ENCODE measurements around the gene DKC1. TPM values are rescaled to one million over a fixed set of nuclear protein-coding genes. Genes with fewer than 3 reads are reported as not detected.
A peak's percentile ranks its signal among the peaks of the same experiment; 100 is the strongest.

The DKC1 gene
- 10 to 100 TPM; 23.2 to 41.0 (median 40.5) TPM for total RNA-seq

DNA sequence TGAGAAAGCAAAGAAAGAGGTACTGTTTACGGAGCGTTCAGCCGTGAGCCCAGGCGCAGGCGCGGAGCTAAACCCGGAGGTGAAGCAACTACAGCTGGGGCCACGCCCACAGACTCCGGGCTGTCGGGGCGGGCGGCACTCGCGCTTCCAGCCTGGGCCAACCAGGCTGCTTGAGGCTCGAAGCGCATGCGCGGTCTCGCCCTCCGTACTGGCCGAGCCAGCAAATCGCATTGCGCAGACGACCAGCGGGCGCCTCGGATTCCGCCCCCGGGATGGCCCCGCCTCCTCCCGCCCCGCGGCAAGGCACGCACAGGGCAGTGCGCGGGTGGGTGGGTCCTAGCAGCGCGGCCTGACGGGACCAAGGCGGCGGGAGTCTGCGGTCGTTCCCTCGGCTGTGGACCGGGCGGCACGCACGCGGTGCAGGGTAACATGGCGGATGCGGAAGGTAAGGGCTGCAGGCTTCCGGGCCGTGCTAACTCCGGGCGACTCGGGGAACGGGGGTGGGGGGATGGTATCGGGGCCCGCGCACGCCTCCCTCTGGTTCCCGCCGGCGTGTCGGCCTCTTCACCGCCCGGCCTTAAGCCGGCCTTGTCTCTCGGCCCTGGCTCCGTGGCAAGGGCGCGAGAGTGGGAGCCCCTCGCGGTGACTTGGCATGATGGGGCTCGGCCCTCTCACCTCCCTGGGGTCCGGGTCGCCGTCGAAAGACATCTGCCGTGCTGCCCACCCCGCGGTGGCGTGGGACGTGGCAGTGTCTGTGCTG is at the start of gene DKC1:
DKC1 (plus strand) TSS at position 328 of the 760 bp plus-strand sequence; CDS start at position 430, 102 bp downstream.
- Histone ChIP-seq H3K4me1 (no peaks in the 10 kb centered on the region), H3K4me3 (peak within 1 kb of the TSS; percentile 65 to 78 (median 67)), H3K27ac (peak within 1 kb of the TSS; percentile 42 to 81), H3K9me3 (no peaks in the 10 kb centered on the region), H3K27me3 (peaks cover 0 to 3% of the 10 kb centered on the region in 2 donors), H3K36me3 (no peaks in the 10 kb centered on the region)
- intact Hi-C loops (cut with DNase I; ENCODE audit: low total_unique reads), result no loop called here
- DNase-seq (ENCODE audit: low spot score in 2 of 2), result peak; percentile 91 to 93
- TF ChIP-seq CTCF (IDR thresholded peaks at IDR 0.05) (no peak), POLR2A (IDR thresholded peaks at IDR 0.05) (no peak), POLR2AphosphoS5 (IDR thresholded peaks at IDR 0.05) (no peak)

DNA sequence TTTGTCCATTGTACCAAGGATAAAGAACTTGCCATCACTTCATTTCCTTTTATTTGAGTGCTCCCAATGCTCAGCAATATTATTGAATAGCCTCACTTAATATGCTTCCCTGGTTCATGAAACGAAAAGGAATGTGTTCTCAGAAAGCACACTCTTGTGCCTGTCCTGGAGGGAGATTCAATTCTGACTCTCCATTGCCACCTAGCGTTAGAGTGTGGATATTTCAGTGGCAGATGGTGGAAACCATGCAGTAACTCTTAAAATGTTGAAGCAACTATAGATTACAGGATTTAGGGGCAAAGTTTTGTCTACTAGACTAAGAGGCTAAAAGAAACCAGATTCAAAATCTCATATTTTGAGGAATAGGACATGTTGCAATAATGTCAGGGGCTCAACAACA is 47.7 kb upstream of the DKC1 start:
- Histone ChIP-seq H3K4me1 (no peaks in the 10 kb centered on the region), H3K27ac (no peak overlapping the region), H3K4me3 (no peak overlapping the region), H3K27me3 (peaks cover 0 to 34% of the 10 kb centered on the region in 2 donors), H3K36me3 (no peaks in the 10 kb centered on the region), H3K9me3 (no peaks in the 10 kb centered on the region)
- intact Hi-C loops (cut with DNase I; ENCODE audit: low total_unique reads), result no loop called here
- peak; percentile 51 to 72 (median 56) for TF ChIP-seq CTCF (IDR thresholded peaks at IDR 0.05)
- no peak for TF ChIP-seq POLR2A (IDR thresholded peaks at IDR 0.05)
- no peak for TF ChIP-seq POLR2AphosphoS5 (IDR thresholded peaks at IDR 0.05)
- no peak for DNase-seq (ENCODE audit: low spot score in 2 of 2)

GRCh38 chrX:154715825-154716224 is 46.8 kb upstream of the DKC1 start:
- DNase-seq (ENCODE audit: low spot score in 2 of 2), result no peak
- Histone ChIP-seq H3K27me3 (peaks cover 0 to 34% of the 10 kb centered on the region in 2 donors), H3K27ac (no peak overlapping the region), H3K4me3 (no peak overlapping the region), H3K36me3 (no peaks in the 10 kb centered on the region), H3K9me3 (peaks cover 0 to 2% of the 10 kb centered on the region in 2 donors), H3K4me1 (no peaks in the 10 kb centered on the region)
- TF ChIP-seq CTCF (IDR thresholded peaks at IDR 0.05), result no peak
- TF ChIP-seq POLR2A (IDR thresholded peaks at IDR 0.05), result no peak
- TF ChIP-seq POLR2AphosphoS5 (IDR thresholded peaks at IDR 0.05), result no peak
- intact Hi-C loops (cut with DNase I; ENCODE audit: low total_unique reads), result no loop called here

- intact Hi-C loops (cut with DNase I; ENCODE audit: low total_unique reads), result no loop called here
- Histone ChIP-seq H3K27me3 (peaks cover 0 to 23% of the 10 kb centered on the region in 2 donors), H3K4me1 (no peaks in the 10 kb centered on the region), H3K9me3 (peaks cover 0 to 10% of the 10 kb centered on the region in 2 donors), H3K36me3 (no peaks in the 10 kb centered on the region), H3K27ac (no peak overlapping the region), H3K4me3 (no peak overlapping the region)
- no peak for DNase-seq (ENCODE audit: low spot score in 2 of 2)
- TF ChIP-seq POLR2AphosphoS5 (IDR thresholded peaks at IDR 0.05), result no peak
- no peak for TF ChIP-seq CTCF (IDR thresholded peaks at IDR 0.05)
- TF ChIP-seq POLR2A (IDR thresholded peaks at IDR 0.05), result no peak
Measured at GRCh38 chrX:154717824-154718223, 44.8 kb upstream of the DKC1 start.

DNA sequence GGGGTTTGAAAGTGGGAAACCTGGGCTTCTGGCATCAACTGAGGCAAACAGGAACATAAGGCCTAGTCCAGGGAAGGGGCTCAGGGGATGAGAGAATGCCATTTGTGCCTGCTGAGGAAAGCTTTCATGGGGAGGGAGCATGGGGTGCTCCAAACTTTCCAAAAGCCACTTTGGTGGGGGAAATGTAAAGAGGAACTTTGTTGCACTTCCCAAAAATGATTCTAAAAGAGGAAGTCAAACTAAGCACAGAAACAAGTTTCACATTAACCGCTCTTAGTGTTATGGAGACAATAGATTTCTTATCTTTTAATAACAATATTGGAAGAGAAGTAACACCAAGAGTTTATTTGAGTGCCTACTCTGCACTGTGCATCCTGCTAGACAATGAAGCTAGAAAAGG is 44.0 kb upstream of the DKC1 start:
- no peak overlapping the region for H3K27ac ChIP-seq
- H3K36me3 ChIP-seq, result no peaks in the 10 kb centered on the region
- intact Hi-C loops (cut with DNase I; ENCODE audit: low total_unique reads), result no loop called here
- H3K4me3 ChIP-seq, result no peak overlapping the region
- TF ChIP-seq POLR2AphosphoS5 (IDR thresholded peaks at IDR 0.05), result no peak
- TF ChIP-seq POLR2A (IDR thresholded peaks at IDR 0.05), result no peak
- no peak for TF ChIP-seq CTCF (IDR thresholded peaks at IDR 0.05)
- peaks cover 0 to 23% of the 10 kb centered on the region in 2 donors for H3K27me3 ChIP-seq
- no peak for DNase-seq (ENCODE audit: low spot score in 2 of 2)
- H3K4me1 ChIP-seq, result no peaks in the 10 kb centered on the region
- peaks cover 0 to 10% of the 10 kb centered on the region in 2 donors for H3K9me3 ChIP-seq

All from breast epithelium (tissue), 4 donors.